ENCODE measurements around the gene MX2.

- no peak for TF ChIP-seq CTCF (IDR thresholded peaks at IDR 0.05; ENCODE audit: low read depth, low read length, poor library complexity, severe bottlenecking)
- TF ChIP-seq EZH2phosphoT487 (IDR thresholded peaks at IDR 0.05; ENCODE audit: borderline replicate concordance, low read length), result no peak
Observed at GRCh38 chr21:41410767-41411448, 49.1 kb downstream of the MX2 start.

Measured in DOHH2 (cell line).